GM12865 (cell line): ENCODE data around the gene HINFP.
"Not testable (repeated sequence)": the region's sequence is repeated elsewhere in the genome, so short reads cannot be mapped to it uniquely, and the experiment has no call there.

ENCODE experiments used
- DNase-seq: peaks from one replicate; pipeline ENCODE4 v3.0.0; 2010; ENCODE audit warnings: low read depth
- H3K4me3 ChIP-seq: 2 replicates; pipeline ENCODE4 v1.5.1; 2011; ENCODE audit warnings: mild to moderate bottlenecking, low read depth, low read length, control low read depth
- TF ChIP-seq, protein P1 (sequence below): IDR thresholded peaks from 2 replicates; pipeline ENCODE4 v1.5.1; 2011; ENCODE audit warnings: low read length, control low read depth, low read depth, inconsistent platforms; ENCODE audit not compliant: insufficient read depth; ENCODE audit errors: missing control alignments

Gene HINFP

DNA sequence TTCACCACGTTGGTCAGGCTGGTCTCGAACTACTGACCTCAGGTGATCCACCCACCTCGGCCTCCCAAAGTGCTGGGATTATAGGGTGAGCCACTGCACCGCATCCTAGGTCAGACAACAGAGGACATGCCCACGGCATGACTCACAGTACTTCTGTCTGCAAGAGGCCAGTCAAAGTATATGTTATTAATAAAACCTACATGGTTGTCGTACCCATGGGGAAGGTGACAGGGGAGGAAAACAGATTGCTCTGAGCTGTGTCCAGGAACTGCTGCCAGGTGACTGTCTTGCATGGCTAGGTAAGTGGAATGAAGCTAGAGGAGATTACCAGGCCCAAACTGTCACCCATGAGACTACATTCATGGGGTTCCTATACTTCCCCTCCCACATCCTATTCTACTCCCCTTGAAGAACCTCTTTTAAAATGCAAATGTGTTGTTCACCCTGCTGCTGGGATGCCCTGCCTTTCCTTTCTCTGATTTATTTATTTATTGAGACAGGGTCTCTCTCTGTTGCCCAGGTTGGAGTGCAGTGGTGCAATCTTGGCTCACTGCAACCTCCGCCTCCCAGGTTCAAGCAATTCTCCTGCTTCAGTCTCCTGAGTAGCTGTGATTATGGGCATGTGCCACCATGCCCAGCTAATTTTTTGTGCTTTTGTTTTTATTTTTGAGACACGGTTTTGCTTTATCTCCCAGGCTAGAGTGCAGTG lies 45.1 kb downstream of the HINFP start:
- DNase-seq, result no peak
- H3K4me3 ChIP-seq, result no peak overlapping the region
- TF ChIP-seq, protein P1, sequence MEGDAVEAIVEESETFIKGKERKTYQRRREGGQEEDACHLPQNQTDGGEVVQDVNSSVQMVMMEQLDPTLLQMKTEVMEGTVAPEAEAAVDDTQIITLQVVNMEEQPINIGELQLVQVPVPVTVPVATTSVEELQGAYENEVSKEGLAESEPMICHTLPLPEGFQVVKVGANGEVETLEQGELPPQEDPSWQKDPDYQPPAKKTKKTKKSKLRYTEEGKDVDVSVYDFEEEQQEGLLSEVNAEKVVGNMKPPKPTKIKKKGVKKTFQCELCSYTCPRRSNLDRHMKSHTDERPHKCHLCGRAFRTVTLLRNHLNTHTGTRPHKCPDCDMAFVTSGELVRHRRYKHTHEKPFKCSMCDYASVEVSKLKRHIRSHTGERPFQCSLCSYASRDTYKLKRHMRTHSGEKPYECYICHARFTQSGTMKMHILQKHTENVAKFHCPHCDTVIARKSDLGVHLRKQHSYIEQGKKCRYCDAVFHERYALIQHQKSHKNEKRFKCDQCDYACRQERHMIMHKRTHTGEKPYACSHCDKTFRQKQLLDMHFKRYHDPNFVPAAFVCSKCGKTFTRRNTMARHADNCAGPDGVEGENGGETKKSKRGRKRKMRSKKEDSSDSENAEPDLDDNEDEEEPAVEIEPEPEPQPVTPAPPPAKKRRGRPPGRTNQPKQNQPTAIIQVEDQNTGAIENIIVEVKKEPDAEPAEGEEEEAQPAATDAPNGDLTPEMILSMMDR, result no peak

DNA sequence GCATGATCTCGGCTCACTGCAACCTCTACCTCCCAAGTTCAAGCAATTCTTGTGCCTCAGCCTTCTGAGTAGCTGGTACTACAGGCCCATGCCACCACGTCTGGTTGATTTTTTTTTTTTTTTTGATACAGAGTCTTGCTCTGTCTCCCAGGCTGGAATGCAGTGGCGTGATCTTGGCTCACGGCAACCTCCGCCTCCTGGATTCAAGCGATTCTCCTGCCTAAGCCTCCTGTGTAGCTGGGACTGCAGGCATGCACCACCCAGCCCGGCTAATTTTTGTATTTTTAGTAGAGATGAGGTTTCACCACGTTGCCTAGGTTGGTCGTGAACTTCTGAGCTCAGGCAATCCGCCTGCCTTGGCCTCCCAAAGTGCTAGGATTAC lies 45.7 kb downstream of the HINFP start:
- not testable (repeated sequence) for H3K4me3 ChIP-seq, DNase-seq

DNA sequence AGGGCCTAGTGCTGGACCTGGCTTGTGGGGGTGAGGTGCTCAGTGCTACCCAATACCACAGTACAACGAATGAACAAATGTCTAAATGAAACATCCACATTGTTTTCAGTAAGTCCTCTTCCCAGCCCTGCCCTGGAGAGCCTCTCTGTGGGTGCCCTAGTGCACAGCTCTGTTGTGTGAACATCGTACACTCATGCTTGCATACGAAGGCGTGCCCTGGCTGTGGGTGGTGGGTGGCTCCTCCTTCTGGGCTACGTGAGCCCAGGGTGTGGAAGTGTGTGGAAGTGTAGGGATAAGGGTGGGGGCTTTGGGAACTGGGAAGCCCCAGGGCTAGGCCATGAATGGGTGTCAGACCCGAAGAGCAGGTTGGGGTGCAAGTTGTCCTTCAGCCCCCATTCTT lies 46.6 kb downstream of the HINFP start:
- H3K4me3 ChIP-seq, result no peak overlapping the region
- DNase-seq, result no peak
- TF ChIP-seq, protein P1, result no peak

DNA sequence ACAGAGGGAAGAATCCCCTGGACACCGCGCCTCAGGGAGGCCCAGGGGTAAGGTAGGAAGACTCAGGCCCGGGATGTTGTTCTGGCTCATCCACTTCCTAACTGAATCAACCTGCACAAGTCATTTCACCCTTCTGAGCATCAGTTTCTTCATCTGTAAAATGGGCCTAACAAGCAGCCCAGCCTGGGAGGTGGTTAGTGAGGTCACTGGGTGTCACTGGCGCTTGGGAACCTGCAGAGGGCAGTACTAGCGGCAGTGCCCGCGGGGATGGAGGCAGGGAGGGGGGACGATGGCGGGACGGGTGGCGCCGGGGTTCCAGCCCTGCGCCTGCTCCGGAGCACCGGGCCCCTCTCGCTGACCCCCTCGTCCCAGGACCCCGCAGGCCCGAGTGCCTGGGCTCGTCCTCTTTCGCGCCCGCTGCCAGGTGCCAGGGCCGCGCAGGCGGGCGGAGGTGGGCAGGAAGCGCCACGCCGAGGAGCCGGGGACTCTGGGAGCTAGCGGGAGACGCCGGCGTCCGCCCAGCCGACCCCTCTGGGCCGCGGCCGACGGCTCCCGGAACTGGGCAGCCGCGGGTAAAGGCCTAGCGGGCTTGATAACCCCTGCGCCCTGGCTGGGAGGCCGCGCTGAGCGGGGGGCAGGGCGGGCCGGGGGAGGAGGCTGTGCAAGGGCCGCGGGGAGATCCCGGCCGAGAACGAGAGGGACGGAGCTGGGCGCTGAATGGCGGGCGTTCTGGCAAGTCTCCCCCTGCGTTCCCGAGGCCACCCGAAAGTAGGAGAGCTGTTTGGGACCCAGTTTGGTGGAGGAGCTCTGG lies 47.3 kb downstream of the HINFP start, which contains the start of gene NLRX1:
Gene NLRX1, plus strand, starts transcription at position 255 of the 811 bp plus-strand sequence. CDS start 2,679 bp downstream, outside the sequence.
- peak; percentile 93 for DNase-seq
- H3K4me3 ChIP-seq, result peak within 1 kb of the TSS; percentile 91
- TF ChIP-seq, protein P1, result peak; percentile 95

DNA sequence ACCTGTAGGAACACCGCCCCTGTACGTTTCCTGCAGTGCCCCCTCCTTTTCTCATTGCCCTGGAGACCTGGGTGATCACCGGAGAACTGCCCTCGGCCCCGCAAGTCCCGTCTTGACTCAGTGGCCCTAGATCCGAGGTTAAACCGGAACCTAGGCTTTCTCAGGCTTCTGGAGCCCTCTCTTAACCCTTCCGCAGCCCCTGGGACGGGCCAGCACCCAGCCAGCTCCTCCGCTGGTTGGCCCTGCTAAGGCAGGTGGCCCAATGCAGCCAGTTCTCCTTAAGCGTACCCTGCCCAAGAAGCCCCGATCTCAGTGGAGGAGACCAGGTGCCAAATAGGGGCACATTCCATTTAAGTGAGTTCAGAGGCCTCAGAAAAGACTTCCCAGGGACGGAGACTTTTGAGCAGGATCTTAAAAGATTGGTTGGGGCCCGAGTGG lies 47.9 kb downstream of the HINFP start:
- H3K4me3 ChIP-seq, result peak overlapping the region; percentile 91
- DNase-seq, result peak; percentile 71
- TF ChIP-seq, protein P1, result no peak

DNA sequence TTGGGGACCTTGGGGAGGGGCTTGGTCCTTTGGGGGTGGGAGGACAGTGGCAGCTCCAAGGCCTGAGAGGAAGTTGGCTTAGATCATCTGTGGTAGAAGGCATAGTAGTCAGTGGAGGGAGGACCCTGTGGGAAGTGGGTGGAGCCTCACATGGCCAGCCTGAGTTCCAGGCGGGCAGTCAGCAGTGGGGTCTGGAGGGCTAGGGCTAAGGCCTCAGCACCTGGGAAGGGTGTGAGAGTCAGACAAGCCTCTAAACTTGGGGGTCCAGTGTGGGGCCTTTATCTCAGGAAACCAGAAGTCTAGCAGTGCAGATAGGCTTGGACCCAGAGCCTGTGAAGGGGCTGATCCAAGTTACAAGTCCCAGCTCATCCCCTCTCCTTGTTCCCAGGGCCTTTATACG lies 51.1 kb downstream of the HINFP start:
- TF ChIP-seq, protein P1, result no peak

DNA sequence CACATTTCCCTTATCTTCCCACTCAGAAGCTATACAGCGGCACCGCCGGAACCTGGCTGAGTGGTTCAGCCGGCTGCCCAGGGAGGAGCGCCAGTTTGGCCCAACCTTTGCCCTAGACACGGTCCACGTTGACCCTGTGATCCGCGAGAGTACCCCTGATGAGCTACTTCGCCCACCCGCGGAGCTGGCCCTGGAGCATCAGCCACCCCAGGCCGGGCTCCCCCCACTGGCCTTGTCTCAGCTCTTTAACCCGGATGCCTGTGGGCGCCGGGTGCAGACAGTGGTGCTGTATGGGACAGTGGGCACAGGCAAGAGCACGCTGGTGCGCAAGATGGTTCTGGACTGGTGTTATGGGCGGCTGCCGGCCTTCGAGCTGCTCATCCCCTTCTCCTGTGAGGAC lies 52.1 kb downstream of the HINFP start:
- no peak for DNase-seq
- TF ChIP-seq, protein P1, result no peak
- no peak overlapping the region for H3K4me3 ChIP-seq

More for the DNA sequence above, 51.1 kb downstream of the HINFP start:
- no peak for DNase-seq
- no peak overlapping the region for H3K4me3 ChIP-seq
